OCI-LY3 (cell line): ENCODE results near the gene MED10.

Experiments
- EZH2phosphoT487 ChIP-seq: fragments of 200-600 bp; shearing (Covaris generic); IDR thresholded peaks from 2 replicates; pipeline ENCODE4 v1.6.1; 2018; ENCODE audit warnings: antibody characterized with exemption, mixed run types, low read depth
- TF ChIP-seq, protein P1 (sequence below): fragments of 200-600, 300-600 bp; sonication (generic); IDR thresholded peaks from 2 replicates; pipeline ENCODE4 v1.5.1; 2014; ENCODE audit warnings: antibody characterized with exemption, low read length, low read depth

GRCh38 chr5:6423327-6424109 is 45.2 kb upstream of the MED10 start:
- TF ChIP-seq, protein P1, sequence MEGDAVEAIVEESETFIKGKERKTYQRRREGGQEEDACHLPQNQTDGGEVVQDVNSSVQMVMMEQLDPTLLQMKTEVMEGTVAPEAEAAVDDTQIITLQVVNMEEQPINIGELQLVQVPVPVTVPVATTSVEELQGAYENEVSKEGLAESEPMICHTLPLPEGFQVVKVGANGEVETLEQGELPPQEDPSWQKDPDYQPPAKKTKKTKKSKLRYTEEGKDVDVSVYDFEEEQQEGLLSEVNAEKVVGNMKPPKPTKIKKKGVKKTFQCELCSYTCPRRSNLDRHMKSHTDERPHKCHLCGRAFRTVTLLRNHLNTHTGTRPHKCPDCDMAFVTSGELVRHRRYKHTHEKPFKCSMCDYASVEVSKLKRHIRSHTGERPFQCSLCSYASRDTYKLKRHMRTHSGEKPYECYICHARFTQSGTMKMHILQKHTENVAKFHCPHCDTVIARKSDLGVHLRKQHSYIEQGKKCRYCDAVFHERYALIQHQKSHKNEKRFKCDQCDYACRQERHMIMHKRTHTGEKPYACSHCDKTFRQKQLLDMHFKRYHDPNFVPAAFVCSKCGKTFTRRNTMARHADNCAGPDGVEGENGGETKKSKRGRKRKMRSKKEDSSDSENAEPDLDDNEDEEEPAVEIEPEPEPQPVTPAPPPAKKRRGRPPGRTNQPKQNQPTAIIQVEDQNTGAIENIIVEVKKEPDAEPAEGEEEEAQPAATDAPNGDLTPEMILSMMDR, result no peak
- no peak for TF ChIP-seq EZH2phosphoT487
